ENCODE data around the gene ARHGEF11. TPM values are rescaled to one million over a fixed set of nuclear protein-coding genes. Genes with fewer than 3 reads are reported as not detected.

The ARHGEF11 gene
- total RNA-seq, 1 experiment from 2014 or later, result 38.1 TPM

DNA sequence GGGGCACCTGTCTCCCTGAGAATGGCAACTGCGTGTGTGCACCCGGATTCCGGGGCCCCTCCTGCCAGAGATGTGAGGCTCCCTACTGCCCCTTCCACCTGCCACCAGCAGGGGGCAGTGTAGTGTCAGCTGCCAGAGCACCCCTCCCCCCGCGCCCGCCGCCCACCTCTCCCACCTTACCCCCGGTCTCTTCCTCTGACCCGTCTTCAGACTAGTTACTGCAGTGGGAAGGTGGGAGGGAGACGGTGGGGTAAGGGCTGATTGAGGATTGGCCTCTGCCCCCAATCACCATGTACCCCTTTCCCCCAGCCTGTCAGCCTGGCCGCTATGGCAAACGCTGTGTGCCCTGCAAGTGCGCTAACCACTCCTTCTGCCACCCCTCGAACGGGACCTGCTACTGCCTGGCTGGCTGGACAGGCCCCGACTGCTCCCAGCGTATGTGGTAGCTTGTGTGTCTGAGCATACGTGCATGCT is 135.2 kb downstream of the ARHGEF11 start (continued):
- TF ChIP-seq, protein P1, sequence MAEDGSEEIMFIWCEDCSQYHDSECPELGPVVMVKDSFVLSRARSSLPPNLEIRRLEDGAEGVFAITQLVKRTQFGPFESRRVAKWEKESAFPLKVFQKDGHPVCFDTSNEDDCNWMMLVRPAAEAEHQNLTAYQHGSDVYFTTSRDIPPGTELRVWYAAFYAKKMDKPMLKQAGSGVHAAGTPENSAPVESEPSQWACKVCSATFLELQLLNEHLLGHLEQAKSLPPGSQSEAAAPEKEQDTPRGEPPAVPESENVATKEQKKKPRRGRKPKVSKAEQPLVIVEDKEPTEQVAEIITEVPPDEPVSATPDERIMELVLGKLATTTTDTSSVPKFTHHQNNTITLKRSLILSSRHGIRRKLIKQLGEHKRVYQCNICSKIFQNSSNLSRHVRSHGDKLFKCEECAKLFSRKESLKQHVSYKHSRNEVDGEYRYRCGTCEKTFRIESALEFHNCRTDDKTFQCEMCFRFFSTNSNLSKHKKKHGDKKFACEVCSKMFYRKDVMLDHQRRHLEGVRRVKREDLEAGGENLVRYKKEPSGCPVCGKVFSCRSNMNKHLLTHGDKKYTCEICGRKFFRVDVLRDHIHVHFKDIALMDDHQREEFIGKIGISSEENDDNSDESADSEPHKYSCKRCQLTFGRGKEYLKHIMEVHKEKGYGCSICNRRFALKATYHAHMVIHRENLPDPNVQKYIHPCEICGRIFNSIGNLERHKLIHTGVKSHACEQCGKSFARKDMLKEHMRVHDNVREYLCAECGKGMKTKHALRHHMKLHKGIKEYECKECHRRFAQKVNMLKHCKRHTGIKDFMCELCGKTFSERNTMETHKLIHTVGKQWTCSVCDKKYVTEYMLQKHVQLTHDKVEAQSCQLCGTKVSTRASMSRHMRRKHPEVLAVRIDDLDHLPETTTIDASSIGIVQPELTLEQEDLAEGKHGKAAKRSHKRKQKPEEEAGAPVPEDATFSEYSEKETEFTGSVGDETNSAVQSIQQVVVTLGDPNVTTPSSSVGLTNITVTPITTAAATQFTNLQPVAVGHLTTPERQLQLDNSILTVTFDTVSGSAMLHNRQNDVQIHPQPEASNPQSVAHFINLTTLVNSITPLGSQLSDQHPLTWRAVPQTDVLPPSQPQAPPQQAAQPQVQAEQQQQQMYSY (CRISPR knock-in tag; IDR thresholded peaks at IDR 0.05), result no peak
- TF ChIP-seq, protein P2, sequence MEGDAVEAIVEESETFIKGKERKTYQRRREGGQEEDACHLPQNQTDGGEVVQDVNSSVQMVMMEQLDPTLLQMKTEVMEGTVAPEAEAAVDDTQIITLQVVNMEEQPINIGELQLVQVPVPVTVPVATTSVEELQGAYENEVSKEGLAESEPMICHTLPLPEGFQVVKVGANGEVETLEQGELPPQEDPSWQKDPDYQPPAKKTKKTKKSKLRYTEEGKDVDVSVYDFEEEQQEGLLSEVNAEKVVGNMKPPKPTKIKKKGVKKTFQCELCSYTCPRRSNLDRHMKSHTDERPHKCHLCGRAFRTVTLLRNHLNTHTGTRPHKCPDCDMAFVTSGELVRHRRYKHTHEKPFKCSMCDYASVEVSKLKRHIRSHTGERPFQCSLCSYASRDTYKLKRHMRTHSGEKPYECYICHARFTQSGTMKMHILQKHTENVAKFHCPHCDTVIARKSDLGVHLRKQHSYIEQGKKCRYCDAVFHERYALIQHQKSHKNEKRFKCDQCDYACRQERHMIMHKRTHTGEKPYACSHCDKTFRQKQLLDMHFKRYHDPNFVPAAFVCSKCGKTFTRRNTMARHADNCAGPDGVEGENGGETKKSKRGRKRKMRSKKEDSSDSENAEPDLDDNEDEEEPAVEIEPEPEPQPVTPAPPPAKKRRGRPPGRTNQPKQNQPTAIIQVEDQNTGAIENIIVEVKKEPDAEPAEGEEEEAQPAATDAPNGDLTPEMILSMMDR (IDR thresholded peaks at IDR 0.05), result peak; percentile 98

DNA sequence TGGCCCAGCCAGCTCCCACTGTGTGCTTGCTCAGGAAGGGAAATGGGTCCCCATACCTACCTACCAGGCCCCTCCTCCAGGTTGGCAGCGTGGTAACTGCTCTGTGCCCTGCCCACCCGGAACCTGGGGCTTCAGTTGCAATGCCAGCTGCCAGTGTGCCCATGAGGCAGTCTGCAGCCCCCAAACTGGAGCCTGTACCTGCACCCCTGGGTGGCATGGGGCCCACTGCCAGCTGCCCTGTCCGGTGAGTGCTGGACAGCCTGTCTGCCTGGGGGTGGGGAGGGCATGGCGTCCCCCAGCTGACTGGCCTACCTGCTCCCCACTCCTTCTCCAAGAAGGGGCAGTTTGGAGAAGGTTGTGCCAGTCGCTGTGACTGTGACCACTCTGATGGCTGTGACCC is 135.9 kb downstream of the ARHGEF11 start:
- H3K4me1 Mint-ChIP-seq, result peaks cover 17% of the 10 kb centered on the region
- H3K36me3 Mint-ChIP-seq, result no peaks in the 10 kb centered on the region
- DNase-seq (ENCODE audit: low spot score) (no peak), ATAC-seq (no peak)
- H3K4me3 Mint-ChIP-seq, result no peak overlapping the region
- ChIA-PET CTCF (interaction anchor here (0.7 to 2.8 kb wide), 14 partner anchors 15 to 266 kb away, joined by 3 to 33 read pairs (median 4); partner anchors contain the start of gene PEAR1), POLR2A (no interaction called here)
- H3K27ac Mint-ChIP-seq, result no peak overlapping the region
- H3K27me3 Mint-ChIP-seq (ENCODE audit: low read depth), result peaks cover 14% of the 10 kb centered on the region
- no peaks in the 10 kb centered on the region for H3K9me3 Mint-ChIP-seq
- TF ChIP-seq TEAD1 (CRISPR knock-in tag; IDR thresholded peaks at IDR 0.05), result no peak
- TF ChIP-seq ZNF138 (CRISPR knock-in tag; conservative IDR thresholded peaks at IDR 0.05), result no peak
- TF ChIP-seq MYBL2 (CRISPR knock-in tag; IDR thresholded peaks at IDR 0.05), result no peak
- TF ChIP-seq ZNF121 (CRISPR knock-in tag; IDR thresholded peaks at IDR 0.05), result no peak
- TF ChIP-seq, protein P3, sequence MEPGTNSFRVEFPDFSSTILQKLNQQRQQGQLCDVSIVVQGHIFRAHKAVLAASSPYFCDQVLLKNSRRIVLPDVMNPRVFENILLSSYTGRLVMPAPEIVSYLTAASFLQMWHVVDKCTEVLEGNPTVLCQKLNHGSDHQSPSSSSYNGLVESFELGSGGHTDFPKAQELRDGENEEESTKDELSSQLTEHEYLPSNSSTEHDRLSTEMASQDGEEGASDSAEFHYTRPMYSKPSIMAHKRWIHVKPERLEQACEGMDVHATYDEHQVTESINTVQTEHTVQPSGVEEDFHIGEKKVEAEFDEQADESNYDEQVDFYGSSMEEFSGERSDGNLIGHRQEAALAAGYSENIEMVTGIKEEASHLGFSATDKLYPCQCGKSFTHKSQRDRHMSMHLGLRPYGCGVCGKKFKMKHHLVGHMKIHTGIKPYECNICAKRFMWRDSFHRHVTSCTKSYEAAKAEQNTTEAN (CRISPR knock-in tag; IDR thresholded peaks at IDR 0.05), result no peak
- no peak for TF ChIP-seq SP1 (CRISPR knock-in tag; conservative IDR thresholded peaks at IDR 0.05)
- TF ChIP-seq GABPB1 (CRISPR knock-in tag; IDR thresholded peaks at IDR 0.05), result no peak
- TF ChIP-seq, protein P4, sequence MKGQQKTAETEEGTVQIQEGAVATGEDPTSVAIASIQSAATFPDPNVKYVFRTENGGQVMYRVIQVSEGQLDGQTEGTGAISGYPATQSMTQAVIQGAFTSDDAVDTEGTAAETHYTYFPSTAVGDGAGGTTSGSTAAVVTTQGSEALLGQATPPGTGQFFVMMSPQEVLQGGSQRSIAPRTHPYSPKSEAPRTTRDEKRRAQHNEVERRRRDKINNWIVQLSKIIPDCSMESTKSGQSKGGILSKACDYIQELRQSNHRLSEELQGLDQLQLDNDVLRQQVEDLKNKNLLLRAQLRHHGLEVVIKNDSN (CRISPR knock-in tag; IDR thresholded peaks at IDR 0.05), result no peak
- no peak for TF ChIP-seq NFYB (CRISPR knock-in tag; conservative IDR thresholded peaks at IDR 0.05; ENCODE audit: low read depth)
- TF ChIP-seq, protein P5, sequence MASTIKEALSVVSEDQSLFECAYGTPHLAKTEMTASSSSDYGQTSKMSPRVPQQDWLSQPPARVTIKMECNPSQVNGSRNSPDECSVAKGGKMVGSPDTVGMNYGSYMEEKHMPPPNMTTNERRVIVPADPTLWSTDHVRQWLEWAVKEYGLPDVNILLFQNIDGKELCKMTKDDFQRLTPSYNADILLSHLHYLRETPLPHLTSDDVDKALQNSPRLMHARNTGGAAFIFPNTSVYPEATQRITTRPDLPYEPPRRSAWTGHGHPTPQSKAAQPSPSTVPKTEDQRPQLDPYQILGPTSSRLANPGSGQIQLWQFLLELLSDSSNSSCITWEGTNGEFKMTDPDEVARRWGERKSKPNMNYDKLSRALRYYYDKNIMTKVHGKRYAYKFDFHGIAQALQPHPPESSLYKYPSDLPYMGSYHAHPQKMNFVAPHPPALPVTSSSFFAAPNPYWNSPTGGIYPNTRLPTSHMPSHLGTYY (CRISPR knock-in tag; IDR thresholded peaks at IDR 0.05), result no peak

DNA sequence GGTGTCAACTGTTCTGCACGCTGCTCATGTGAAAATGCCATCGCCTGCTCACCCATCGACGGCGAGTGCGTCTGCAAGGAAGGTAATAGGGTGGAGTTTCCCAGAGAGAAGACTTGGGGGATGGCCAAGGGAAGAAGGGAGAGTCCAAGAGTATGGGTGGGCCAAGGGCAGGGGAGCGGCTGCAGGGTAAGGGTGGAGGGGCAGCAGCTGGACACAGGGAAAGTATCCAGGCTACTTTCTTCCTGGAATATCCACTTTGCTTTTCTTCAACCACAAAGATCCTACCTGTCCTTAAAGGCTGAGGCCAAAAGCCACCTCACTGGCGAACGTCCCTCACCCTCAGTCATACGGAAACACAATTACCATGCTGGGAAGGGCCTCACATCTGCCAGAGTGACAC is 136.6 kb downstream of the ARHGEF11 start:
- ChIA-PET CTCF (interaction anchor here (0.7 to 2.8 kb wide), 3 partner anchors 14 to 24 kb away, joined by 3 to 33 read pairs (median 8); partner anchors contain the start of gene PEAR1), POLR2A (no interaction called here)
- Mint-ChIP-seq H3K9me3 (no peaks in the 10 kb centered on the region), H3K4me3 (no peak overlapping the region), H3K27ac (no peak overlapping the region), H3K27me3 (ENCODE audit: low read depth) (peaks cover 13% of the 10 kb centered on the region), H3K4me1 (peaks cover 15% of the 10 kb centered on the region), H3K36me3 (no peaks in the 10 kb centered on the region)
- DNase-seq (ENCODE audit: low spot score) (no peak), ATAC-seq (no peak)
- TF ChIP-seq, protein P6, sequence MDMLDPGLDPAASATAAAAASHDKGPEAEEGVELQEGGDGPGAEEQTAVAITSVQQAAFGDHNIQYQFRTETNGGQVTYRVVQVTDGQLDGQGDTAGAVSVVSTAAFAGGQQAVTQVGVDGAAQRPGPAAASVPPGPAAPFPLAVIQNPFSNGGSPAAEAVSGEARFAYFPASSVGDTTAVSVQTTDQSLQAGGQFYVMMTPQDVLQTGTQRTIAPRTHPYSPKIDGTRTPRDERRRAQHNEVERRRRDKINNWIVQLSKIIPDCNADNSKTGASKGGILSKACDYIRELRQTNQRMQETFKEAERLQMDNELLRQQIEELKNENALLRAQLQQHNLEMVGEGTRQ (CRISPR knock-in tag; IDR thresholded peaks at IDR 0.05), result no peak
- TF ChIP-seq, protein P7, sequence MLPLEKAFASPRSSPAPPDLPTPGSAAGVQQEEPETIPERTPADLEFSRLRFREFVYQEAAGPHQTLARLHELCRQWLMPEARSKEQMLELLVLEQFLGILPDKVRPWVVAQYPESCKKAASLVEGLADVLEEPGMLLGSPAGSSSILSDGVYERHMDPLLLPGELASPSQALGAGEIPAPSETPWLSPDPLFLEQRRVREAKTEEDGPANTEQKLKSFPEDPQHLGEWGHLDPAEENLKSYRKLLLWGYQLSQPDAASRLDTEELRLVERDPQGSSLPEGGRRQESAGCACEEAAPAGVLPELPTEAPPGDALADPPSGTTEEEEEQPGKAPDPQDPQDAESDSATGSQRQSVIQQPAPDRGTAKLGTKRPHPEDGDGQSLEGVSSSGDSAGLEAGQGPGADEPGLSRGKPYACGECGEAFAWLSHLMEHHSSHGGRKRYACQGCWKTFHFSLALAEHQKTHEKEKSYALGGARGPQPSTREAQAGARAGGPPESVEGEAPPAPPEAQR (CRISPR knock-in tag; IDR thresholded peaks at IDR 0.05), result no peak
- TF ChIP-seq MYBL2 (CRISPR knock-in tag; IDR thresholded peaks at IDR 0.05) (no peak), ETV6 (CRISPR knock-in tag; IDR thresholded peaks at IDR 0.05) (no peak)
- TF ChIP-seq, protein P8, sequence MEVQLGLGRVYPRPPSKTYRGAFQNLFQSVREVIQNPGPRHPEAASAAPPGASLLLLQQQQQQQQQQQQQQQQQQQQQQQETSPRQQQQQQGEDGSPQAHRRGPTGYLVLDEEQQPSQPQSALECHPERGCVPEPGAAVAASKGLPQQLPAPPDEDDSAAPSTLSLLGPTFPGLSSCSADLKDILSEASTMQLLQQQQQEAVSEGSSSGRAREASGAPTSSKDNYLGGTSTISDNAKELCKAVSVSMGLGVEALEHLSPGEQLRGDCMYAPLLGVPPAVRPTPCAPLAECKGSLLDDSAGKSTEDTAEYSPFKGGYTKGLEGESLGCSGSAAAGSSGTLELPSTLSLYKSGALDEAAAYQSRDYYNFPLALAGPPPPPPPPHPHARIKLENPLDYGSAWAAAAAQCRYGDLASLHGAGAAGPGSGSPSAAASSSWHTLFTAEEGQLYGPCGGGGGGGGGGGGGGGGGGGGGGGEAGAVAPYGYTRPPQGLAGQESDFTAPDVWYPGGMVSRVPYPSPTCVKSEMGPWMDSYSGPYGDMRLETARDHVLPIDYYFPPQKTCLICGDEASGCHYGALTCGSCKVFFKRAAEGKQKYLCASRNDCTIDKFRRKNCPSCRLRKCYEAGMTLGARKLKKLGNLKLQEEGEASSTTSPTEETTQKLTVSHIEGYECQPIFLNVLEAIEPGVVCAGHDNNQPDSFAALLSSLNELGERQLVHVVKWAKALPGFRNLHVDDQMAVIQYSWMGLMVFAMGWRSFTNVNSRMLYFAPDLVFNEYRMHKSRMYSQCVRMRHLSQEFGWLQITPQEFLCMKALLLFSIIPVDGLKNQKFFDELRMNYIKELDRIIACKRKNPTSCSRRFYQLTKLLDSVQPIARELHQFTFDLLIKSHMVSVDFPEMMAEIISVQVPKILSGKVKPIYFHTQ (CRISPR knock-in tag; IDR thresholded peaks at IDR 0.05), result no peak
